GM12891 (cell line): Measurements from ENCODE around the gene ZNF385D.

Experiments
- POLR2A ChIP-seq: IDR thresholded peaks from 2 replicates; pipeline ENCODE4 v1.6.1; 2011; ENCODE audit warnings: low read depth, low read length, control low read depth
- POLR2AphosphoS5 ChIP-seq: IDR thresholded peaks from 2 replicates; pipeline ENCODE4 v1.6.1; 2011; ENCODE audit warnings: low read depth, low read length, control low read depth

DNA sequence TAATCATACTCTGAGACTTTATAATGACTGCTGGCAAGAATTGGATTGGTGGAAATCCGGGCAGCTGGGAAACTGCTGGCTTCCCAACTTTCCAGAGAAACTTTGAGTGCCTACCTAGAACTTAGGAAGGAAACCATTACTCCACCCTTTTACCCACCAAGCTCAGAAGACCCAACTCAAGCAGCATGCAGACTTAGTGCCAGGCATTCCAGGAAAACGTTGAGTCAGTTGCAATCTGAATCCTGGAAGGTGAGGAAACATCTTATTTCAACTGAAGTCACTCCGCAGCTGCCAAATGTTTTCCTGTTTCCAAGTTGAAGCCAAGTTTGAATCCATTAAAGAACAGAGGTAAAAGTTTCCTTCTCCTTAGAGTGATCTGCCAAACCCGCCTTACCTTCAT, 126.5 kb downstream of the ZNF385D start:
- TF ChIP-seq POLR2A: no peak
- no peak for TF ChIP-seq POLR2AphosphoS5
